GM12875 (cell line): ENCODE results near the gene PIK3R1.

Source experiments
- H3K4me3 ChIP-seq: one replicate; pipeline ENCODE4 v1.5.1; 2011; ENCODE audit warnings: low read depth, low read length, control low read depth
- TF ChIP-seq, protein P1 (sequence below): IDR thresholded peaks from 2 replicates; pipeline ENCODE4 v1.5.1; 2011; ENCODE audit warnings: low read depth, mild to moderate bottlenecking, control low read depth, inconsistent platforms, low read length, moderate library complexity, borderline replicate concordance; ENCODE audit not compliant: insufficient read depth

Gene PIK3R1

DNA sequence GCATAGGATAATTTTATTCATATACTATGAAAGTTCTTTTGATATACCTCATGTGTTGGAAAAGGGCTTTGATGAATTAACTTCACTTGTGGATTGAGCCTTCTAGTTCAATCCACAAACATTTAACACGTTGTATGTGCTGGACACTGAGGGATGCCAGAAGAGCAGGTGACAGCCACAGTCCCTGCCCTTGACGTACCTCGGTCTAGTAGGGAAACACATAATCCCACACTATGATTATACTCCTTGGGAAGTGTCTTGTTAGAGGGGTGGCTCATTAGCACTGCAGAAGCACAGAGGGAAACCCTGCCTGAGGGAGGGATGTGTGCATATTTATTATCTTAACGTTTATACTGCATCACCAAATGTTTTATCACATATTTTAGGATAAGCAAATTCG lies 61.2 kb downstream of the PIK3R1 start:
- TF ChIP-seq, protein P1, sequence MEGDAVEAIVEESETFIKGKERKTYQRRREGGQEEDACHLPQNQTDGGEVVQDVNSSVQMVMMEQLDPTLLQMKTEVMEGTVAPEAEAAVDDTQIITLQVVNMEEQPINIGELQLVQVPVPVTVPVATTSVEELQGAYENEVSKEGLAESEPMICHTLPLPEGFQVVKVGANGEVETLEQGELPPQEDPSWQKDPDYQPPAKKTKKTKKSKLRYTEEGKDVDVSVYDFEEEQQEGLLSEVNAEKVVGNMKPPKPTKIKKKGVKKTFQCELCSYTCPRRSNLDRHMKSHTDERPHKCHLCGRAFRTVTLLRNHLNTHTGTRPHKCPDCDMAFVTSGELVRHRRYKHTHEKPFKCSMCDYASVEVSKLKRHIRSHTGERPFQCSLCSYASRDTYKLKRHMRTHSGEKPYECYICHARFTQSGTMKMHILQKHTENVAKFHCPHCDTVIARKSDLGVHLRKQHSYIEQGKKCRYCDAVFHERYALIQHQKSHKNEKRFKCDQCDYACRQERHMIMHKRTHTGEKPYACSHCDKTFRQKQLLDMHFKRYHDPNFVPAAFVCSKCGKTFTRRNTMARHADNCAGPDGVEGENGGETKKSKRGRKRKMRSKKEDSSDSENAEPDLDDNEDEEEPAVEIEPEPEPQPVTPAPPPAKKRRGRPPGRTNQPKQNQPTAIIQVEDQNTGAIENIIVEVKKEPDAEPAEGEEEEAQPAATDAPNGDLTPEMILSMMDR, result no peak
- H3K4me3 ChIP-seq, result no peak overlapping the region

DNA sequence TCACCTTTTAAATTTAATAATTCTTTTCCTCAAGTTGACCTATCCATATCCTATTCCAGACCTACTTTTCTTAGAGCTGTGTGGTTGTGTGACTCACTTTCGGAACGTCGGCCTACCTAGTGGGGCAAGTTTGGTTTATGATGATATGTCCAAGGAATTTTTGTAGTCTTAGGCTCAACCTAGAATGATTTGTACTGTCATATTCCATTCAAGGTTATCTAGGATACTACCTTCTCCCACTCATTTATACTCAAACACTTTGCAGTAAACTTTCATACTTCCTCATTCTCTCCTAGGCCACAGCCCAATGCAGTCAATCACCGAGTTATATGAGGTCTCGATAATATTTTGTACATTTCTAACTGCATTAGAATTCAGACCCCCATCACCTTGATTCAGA lies 61.9 kb downstream of the PIK3R1 start:
- TF ChIP-seq, protein P1, result no peak

DNA sequence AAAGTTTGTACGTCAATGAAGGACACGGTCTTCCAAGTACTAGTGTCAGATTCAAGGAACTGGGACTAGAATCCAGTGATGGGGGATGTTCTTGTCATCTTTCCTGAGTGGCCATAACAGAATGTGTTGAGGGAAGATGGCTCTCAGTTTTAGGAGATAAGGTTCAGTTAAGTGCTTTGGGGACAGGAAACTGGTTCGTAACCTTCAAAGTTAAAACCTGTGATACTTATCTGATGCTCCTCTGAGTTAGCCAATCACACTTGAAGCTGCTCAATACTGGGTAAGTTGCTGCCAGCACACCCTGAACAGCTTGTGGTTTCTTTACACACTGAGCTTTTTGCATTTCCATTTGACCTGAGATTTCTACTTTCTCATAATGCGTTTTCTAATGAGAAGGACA lies 64.4 kb downstream of the PIK3R1 start:
- TF ChIP-seq, protein P1, result no peak
- H3K4me3 ChIP-seq, result no peak overlapping the region

More for the DNA sequence above, 61.9 kb downstream of the PIK3R1 start:
- H3K4me3 ChIP-seq, result no peak overlapping the region

DNA sequence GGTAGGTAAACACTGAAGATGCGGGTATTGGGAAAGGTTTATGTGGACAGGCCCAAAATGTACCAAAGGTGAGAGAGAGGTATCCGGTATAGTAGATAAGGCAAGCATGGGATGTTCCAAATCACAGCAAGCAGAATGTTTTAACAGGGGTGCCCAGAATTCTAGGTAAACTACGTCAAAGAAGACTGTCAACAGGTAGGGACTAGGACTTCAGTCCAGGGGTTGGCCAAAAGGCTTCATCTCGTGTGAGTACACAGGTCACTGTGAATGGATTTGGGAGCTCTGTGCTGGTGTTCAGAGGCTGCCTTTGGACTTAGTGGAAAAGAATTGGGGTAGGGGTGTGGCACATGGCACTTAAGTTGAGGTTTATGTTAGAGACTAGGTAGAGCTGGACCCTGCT lies 66.4 kb downstream of the PIK3R1 start:
- no peak overlapping the region for H3K4me3 ChIP-seq
- TF ChIP-seq, protein P1, result no peak

DNA sequence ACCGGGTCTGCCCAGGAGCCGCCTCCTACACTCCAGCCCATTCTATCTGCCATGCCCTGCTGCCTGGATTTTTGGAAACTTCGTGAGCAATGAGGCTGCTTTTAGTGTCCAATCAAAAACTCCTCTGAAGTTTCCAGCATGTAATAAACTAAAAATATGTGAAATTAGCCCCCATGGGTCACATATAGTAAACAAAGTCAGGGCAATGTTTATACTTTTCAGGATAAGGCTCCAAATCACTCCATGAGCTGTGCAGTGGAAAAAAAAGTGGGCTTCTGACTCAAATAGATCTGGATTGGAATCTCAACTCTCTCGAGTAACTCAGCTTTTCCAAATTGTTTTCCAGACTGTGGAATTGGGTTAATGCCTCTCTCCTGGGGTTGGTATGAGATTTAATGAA lies 68.2 kb downstream of the PIK3R1 start:
- H3K4me3 ChIP-seq, result no peak overlapping the region
- TF ChIP-seq, protein P1, result no peak

DNA sequence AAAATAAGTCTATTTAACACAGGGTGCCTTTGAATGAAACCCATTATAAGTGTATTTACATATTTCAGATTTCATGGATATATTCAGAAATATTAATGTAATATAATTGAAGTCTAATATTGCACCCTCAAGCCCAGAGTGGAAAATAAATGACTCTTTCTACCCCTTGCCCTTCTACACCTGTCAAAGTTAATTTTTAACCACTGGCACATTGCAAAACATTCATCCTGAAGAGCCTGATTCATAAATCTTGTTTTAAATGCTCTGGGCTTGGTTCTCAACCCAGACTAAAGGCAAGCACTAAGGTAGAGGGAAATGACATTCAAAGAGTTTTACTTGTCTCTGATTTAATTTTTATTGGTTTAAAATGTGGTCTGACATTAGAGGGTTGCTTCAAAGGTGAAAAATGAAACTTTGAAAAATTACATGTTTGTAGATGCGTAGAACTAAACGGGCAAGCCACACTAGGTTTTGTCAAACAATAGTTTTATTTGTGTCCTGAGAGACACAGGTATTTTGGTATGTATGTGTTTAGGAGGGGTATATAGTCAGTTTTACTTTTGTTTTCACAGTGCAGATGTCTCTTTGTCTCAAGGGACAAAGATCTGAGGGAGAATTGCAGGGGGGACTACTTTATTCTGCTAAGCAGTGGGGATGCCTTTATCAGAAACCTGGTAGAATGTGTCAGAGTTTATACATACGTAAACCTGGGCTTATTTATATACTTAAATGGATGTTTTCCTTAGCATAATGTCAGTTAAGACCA lies 69.7 kb downstream of the PIK3R1 start:
- TF ChIP-seq, protein P1, result no peak
- H3K4me3 ChIP-seq, result no peak overlapping the region
